Left ventricle myocardium superior (tissue), 1 donor: ENCODE data around the gene NMT2. TPM values are rescaled to one million over a fixed set of nuclear protein-coding genes. Genes with fewer than 3 reads are reported as not detected.
A peak's percentile ranks its signal among the peaks of the same experiment; 100 is the strongest.

Experiments
- ATAC-seq: fragments of 200-7000 bp; cut with Tn5 transposase; one replicate; pipeline ENCODE4 v1.9.1; 2020; ENCODE audit warnings: mild to moderate bottlenecking, moderate library complexity
- DNase-seq: peaks from one replicate; pipeline ENCODE4 v3.0.0-alpha.2; 2020
- intact Hi-C: fragments of 100-400 bp; cut with micrococcal nuclease; formaldehyde crosslinking; loops from one replicate; pipeline ENCODE4 v1.11.0; 2022
- total RNA-seq: library from RNA; stranded (reverse); fragmentation: NEBNext Ultra II Directional; extraction: Animal tissue kit (Norgen Biotek cat#: 25700); gene quantifications from one replicate; pipeline ENCODE4 v1.2.1, GENCODE V29; 2021
- donor health status: DM: no; HTN: yes; CAD: no; lungs with severe emphysema.

NMT2 gene
- total RNA-seq, 1 donor from 2014 or later = 14.9 TPM

DNA sequence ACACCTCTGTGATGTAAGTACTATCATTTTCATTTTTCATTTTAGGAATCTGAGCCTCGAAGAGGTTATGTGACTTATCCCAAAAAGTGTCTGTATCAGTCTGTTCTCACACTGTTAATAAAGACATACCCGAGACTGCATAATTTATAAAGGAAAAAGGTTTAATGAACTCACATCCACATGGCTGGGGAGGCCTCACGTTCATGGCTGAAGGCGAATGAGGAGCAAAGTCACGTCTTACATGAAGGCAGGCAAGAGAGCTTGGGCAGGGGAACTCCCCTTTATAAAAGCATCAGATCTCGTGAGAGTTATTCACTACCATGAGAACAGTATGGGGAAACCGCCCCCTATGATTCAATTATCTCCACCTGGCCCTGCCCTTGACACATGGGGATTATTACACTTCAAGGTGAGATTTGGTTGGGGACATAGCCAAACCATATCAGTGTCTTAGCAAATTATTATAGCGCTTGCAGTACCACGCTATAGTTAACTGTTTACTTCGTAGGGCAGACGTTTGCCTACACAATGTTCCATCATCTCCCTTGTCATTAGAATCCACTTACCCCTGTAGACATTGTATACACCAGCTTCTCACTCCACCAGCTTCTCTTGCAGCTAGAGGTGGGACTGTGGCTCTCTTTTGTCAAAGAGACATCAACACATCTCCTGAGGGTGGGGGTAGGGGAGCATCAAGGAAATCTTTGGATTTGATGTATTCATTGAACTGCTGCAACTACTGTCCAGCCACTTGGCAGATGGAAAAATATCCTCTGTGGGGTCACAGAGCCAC lies 15.4 kb upstream of the NMT2 start:
- no peak for ATAC-seq
- intact Hi-C loops = no loop called here

GRCh38 chr10:15182540-15183207 lies 14.2 kb upstream of the NMT2 start:
- DNase-seq (no peak), ATAC-seq (peak; percentile 57)
- intact Hi-C loops = no loop called here

More for the DNA sequence above, 15.4 kb upstream of the NMT2 start:
- DNase-seq = no peak

DNA sequence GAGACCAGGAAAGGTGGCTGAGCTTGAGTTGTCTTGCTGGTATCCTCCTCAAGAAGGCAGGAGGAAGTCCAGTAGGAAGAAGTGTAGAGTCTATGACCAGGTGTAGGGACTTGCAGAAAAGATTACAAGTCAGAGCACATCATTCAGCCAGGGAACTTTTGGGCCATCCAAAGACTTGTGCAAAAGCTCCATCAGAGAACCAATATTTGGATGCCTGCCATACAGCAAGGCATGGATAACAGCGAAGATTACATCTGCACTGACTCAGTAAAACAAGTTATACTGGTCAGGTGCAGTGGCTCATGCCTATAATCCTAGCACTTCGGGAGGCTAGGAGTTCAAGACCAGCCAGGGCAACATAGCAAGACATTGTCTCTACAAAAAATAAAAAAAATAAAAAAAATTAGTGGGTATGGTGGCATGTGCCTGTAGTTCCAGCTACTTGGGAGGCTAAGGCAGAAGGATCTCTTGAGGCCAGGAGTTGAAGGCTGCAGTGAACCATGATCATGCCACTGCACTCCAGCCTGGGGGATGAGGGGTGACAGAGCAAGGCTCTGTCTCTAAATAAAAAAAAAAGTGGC lies 13.2 kb upstream of the NMT2 start:
- intact Hi-C loops = no loop called here
- no peak for ATAC-seq
- DNase-seq = no peak

- no peak for DNase-seq
- no peak for ATAC-seq
- intact Hi-C loops = no loop called here
Observed at GRCh38 chr10:15180736-15181135, 12.2 kb upstream of the NMT2 start.

GRCh38 chr10:15176269-15176668 lies 7.8 kb upstream of the NMT2 start:
- intact Hi-C loops = no loop called here
- ATAC-seq = no peak

GRCh38 chr10:15175587-15175986 lies 7.1 kb upstream of the NMT2 start:
- DNase-seq (no peak), ATAC-seq (no peak)
- intact Hi-C loops = no loop called here

More at GRCh38 chr10:15176269-15176668, 7.8 kb upstream of the NMT2 start:
- DNase-seq = no peak

DNA sequence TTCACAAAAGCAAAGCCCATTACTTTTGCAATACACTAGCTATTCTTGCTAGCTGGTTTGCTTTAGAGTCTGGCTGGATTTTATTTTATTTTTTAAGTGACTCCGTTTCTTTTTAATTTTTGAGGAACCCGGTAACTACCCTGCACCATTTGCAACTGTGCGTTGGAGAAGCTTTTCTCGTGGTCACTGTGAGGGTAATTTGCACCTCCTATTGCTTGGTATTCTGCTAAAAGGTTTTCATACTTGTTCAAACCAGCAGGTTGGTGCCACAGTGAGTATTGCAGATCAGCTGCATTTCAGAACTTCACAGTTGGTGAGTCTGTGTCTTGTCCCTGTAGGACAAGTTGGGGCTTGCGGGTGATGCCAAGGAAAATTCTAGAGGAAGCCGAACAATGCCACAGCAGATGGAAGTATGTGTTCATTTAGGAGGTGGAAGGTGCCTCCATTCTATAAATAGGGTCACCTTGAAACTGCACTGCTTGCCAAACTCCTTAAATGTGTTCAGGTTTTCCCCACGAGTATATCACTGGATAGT lies 3.9 kb upstream of the NMT2 start:
- ATAC-seq (no peak), DNase-seq (no peak)
- intact Hi-C loops = no loop called here

GRCh38 chr10:15169555-15170401 lies 1.3 kb upstream of the NMT2 start:
- ATAC-seq (no peak), DNase-seq (no peak)
- intact Hi-C loops = no loop called here

GRCh38 chr10:15168786-15169554 lies 477 bp upstream of the NMT2 start:
- intact Hi-C loops = no loop called here
- DNase-seq (peak; percentile 97), ATAC-seq (peak; percentile 87)

DNA sequence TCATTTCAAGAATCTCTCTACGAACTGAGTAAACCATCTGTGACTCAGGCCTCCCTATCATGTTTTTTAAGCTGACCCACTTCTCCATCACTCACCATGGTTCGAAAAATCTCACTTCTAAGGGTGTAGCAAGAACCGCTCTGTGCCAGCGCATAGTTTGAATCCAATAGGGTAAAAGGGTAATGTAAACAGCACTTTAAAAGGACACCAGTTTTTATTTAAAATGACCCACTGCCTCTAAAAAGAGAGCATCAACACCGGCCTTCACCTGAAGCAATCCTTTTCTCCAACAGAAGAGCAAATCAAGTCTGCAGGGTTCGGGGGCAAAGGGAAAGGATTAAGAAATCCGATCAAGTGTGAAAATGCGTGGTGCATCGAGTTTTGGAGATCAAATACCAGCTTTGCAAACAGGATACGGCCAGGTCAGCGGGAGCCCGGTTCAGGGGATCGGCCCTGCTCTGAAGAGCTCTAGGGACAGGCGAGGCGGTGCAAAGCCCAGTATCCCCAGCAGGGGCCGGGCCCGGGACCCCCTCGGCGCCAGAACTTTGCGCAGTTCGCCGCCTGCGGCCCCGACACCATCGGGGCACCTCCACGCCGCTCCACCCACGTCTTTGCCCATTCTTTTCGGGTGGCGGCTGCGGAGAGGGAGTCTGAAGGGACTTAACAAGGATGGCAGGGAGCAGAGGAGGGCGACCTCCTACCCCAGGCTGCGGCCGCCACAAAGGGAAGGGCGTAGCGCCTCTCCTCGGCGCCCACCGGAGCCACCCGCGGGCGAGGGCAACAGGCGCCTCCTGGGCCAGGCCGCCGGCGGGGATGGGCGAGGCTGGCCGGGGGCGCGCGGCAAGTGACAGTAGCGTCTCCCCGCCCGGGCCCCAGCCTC lies 842 bp downstream of the NMT2 start:
- intact Hi-C loops = no loop called here
- ATAC-seq (peak; percentile 37), DNase-seq (peak; percentile 71)

DNA sequence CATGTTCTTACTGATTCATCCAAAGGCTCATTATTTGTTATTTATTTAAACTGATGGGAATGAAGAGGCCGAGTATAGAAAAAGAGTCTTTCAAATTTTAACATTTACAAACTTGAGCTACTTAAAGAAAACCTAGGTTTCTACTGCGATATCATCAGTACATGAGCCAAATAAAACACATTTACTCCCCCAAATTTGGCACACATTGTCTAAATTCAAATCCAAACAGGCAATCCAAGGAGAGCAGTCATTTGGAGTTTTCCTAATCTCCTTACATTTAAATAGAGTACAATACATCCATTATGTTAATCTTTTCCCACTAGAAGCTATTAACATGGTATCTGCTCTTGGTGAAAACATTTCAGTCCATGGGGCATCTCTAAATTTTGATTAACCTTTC lies 2.2 kb downstream of the NMT2 start:
- intact Hi-C loops = no loop called here
- ATAC-seq (no peak), DNase-seq (no peak)

GRCh38 chr10:15163253-15163828 lies 5.2 kb downstream of the NMT2 start:
- DNase-seq (no peak), ATAC-seq (no peak)
- intact Hi-C loops = no loop called here

DNA sequence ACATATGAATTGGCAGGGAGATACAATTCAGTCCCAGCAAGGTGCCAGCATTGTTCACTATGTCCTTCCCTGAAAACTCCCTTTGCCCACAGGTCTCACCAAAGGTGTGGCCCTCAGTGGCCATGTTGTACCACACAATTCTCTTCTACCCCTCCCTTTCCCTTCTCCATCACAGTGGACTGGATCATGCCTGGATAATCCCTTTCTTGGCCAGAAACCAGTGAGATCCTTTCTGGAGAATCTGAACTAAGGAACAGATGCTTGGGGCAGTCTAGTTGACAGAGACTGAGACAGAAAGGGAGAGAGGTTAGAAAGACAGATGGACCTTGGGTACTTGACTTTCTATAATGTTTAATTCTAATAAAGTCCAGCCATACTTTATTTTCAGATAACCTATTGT lies 9.5 kb downstream of the NMT2 start:
- DNase-seq (no peak), ATAC-seq (no peak)
- intact Hi-C loops = no loop called here

DNA sequence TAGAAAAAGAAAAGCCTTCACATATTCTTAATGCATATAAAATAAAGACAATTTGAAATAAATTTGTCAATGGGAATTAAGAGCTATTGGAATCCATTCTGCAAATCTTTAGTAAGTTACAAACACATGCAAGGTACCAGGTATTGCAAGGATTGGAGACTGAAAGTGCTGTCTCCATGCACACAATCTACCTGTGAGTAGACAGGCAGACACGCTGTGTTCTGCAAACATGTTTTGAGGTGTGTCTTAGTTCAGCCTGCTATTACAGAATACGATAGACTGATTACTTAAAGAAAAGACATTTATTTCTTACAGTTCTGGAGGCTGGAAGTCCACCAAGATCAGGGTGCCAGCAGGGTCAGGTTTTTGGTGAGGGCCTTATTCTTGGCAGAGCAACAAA lies 10.0 kb downstream of the NMT2 start:
- ATAC-seq (no peak), DNase-seq (no peak)
- intact Hi-C loops = no loop called here

GRCh38 chr10:15155978-15156656 lies 12.4 kb downstream of the NMT2 start:
- intact Hi-C loops = no loop called here
- DNase-seq = no peak

GRCh38 chr10:15152556-15152955 lies 15.9 kb downstream of the NMT2 start:
- intact Hi-C loops = no loop called here
- DNase-seq = no peak
- no peak for ATAC-seq

More at GRCh38 chr10:15155978-15156656, 12.4 kb downstream of the NMT2 start:
- ATAC-seq = no peak

GRCh38 chr10:15150563-15150962 lies 17.9 kb downstream of the NMT2 start:
- no peak for ATAC-seq
- intact Hi-C loops = no loop called here
- no peak for DNase-seq
